ENCODE results near the gene ZBTB43.

DNA sequence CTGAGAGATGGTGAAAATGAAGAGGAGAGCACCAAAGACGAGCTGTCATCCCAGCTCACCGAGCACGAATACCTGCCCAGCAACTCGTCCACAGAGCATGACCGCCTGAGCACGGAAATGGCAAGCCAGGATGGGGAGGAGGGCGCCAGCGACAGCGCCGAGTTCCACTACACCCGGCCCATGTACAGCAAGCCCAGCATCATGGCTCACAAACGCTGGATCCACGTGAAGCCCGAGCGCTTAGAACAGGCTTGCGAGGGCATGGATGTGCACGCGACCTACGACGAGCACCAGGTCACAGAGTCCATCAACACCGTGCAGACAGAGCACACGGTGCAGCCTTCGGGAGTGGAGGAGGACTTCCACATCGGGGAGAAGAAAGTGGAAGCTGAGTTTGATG lies 28.2 kb downstream of the ZBTB43 start:
- TF ChIP-seq CTCF (IDR thresholded peaks at IDR 0.05), result no peak
- TF ChIP-seq POLR2A (IDR thresholded peaks at IDR 0.05), result no peak

Measured in thyroid gland (tissue), 4 donors.